ENCODE measurements around the gene EGLN2.

Gene EGLN2

GRCh38 chr19:40776364-40776763 is 22.6 kb upstream of the EGLN2 start:
- H3K4me3 ChIP-seq (ENCODE audit: control insufficient read depth, low read depth, low read length), result no peak overlapping the region
- no peak for TF ChIP-seq CTCF (IDR thresholded peaks at IDR 0.05; ENCODE audit: control insufficient read depth, insufficient read depth, low read depth, low read length, missing control alignments)
- no peak for DNase-seq (ENCODE audit: low read depth)

GRCh38 chr19:40776932-40777644 is 21.9 kb upstream of the EGLN2 start:
- H3K4me3 ChIP-seq (ENCODE audit: control insufficient read depth, low read depth, low read length), result peak overlapping the region; percentile 65
- no peak for TF ChIP-seq CTCF (IDR thresholded peaks at IDR 0.05; ENCODE audit: control insufficient read depth, insufficient read depth, low read depth, low read length, missing control alignments)
- peak; percentile 78 for DNase-seq (ENCODE audit: low read depth)

GRCh38 chr19:40777645-40777936 is 21.4 kb upstream of the EGLN2 start:
- peak overlapping the region; percentile 65 for H3K4me3 ChIP-seq (ENCODE audit: control insufficient read depth, low read depth, low read length)
- DNase-seq (ENCODE audit: low read depth), result no peak
- no peak for TF ChIP-seq CTCF (IDR thresholded peaks at IDR 0.05; ENCODE audit: control insufficient read depth, insufficient read depth, low read depth, low read length, missing control alignments)

- H3K4me3 ChIP-seq (ENCODE audit: control insufficient read depth, low read depth, low read length), result peak within 1 kb of the TSS; percentile 77
- DNase-seq (ENCODE audit: low read depth), result peak; percentile 98
- no peak for TF ChIP-seq CTCF (IDR thresholded peaks at IDR 0.05; ENCODE audit: control insufficient read depth, insufficient read depth, low read depth, low read length, missing control alignments)
Observed at GRCh38 chr19:40777937-40778705, 20.9 kb upstream of the EGLN2 start, which contains the start of gene RAB4B. Gene RAB4B, plus strand, starts transcription at chr19:40778247. Its CDS starts 129 bp downstream, at chr19:40778376.

GRCh38 chr19:40778706-40779284 is 20.2 kb upstream of the EGLN2 start:
- DNase-seq (ENCODE audit: low read depth), result no peak

GRCh38 chr19:40780582-40780981 is 18.4 kb upstream of the EGLN2 start:
- TF ChIP-seq CTCF (IDR thresholded peaks at IDR 0.05; ENCODE audit: control insufficient read depth, insufficient read depth, low read depth, low read length, missing control alignments), result no peak
- H3K4me3 ChIP-seq (ENCODE audit: control insufficient read depth, low read depth, low read length), result no peak overlapping the region

More at GRCh38 chr19:40778706-40779284, 20.2 kb upstream of the EGLN2 start:
- TF ChIP-seq CTCF (IDR thresholded peaks at IDR 0.05; ENCODE audit: control insufficient read depth, insufficient read depth, low read depth, low read length, missing control alignments), result no peak
- peak overlapping the region; percentile 77 for H3K4me3 ChIP-seq (ENCODE audit: control insufficient read depth, low read depth, low read length)

More at GRCh38 chr19:40780582-40780981, 18.4 kb upstream of the EGLN2 start:
- no peak for DNase-seq (ENCODE audit: low read depth)
